PFSK-1 (cell line): ENCODE data around the gene KPNA5.

ENCODE experiments used
- FOXP2 ChIP-seq: optimal IDR thresholded peaks from 2 replicates; pipeline ENCODE3; 2011; ENCODE audit warnings: borderline replicate concordance, control low read depth, inconsistent platforms; ENCODE audit not compliant: insufficient read depth; ENCODE audit errors: extremely low read length, extremely low read depth
- POLR2AphosphoS5 ChIP-seq: IDR thresholded peaks from 2 replicates; pipeline ENCODE4 v1.6.1; 2012; ENCODE audit warnings: low read depth, mild to moderate bottlenecking, control low read depth, low read length, moderate library complexity
- TAF1 ChIP-seq: IDR thresholded peaks from 2 replicates; pipeline ENCODE4 v1.6.1; 2012; ENCODE audit warnings: low read length, control low read depth, borderline replicate concordance; ENCODE audit not compliant: insufficient read depth
- TF ChIP-seq, protein P1 (sequence below), 2 experiments: IDR thresholded peaks; 2 replicates each; pipeline versions ENCODE4 v1.6.1 to v1.8.0; 2011 to 2012; ENCODE audit warnings: low read depth in 2 of 2, low read length in 2 of 2, control low read depth in 1 of 2, inconsistent platforms in 1 of 2, mild to moderate bottlenecking in 1 of 2, moderate library complexity in 1 of 2; ENCODE audit not compliant: insufficient read depth in 1 of 2

- TF ChIP-seq POLR2AphosphoS5, result no peak
- TF ChIP-seq, protein P1, sequence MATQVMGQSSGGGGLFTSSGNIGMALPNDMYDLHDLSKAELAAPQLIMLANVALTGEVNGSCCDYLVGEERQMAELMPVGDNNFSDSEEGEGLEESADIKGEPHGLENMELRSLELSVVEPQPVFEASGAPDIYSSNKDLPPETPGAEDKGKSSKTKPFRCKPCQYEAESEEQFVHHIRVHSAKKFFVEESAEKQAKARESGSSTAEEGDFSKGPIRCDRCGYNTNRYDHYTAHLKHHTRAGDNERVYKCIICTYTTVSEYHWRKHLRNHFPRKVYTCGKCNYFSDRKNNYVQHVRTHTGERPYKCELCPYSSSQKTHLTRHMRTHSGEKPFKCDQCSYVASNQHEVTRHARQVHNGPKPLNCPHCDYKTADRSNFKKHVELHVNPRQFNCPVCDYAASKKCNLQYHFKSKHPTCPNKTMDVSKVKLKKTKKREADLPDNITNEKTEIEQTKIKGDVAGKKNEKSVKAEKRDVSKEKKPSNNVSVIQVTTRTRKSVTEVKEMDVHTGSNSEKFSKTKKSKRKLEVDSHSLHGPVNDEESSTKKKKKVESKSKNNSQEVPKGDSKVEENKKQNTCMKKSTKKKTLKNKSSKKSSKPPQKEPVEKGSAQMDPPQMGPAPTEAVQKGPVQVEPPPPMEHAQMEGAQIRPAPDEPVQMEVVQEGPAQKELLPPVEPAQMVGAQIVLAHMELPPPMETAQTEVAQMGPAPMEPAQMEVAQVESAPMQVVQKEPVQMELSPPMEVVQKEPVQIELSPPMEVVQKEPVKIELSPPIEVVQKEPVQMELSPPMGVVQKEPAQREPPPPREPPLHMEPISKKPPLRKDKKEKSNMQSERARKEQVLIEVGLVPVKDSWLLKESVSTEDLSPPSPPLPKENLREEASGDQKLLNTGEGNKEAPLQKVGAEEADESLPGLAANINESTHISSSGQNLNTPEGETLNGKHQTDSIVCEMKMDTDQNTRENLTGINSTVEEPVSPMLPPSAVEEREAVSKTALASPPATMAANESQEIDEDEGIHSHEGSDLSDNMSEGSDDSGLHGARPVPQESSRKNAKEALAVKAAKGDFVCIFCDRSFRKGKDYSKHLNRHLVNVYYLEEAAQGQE (IDR thresholded peaks at IDR 0.05; ENCODE audit: insufficient read depth in 1 of 2, low read depth in 2 of 2, low read length in 2 of 2), result no peak
- TF ChIP-seq TAF1, result no peak
- no peak for TF ChIP-seq FOXP2
These were observed 19.4 kb upstream of the KPNA5 start for GRCh38 chr6:116661594-116661993.
